Fibroblast of lung (primary cell): ENCODE results near the gene CHD5. TPM values are rescaled to one million over a fixed set of nuclear protein-coding genes. Genes with fewer than 3 reads are reported as not detected.

ENCODE experiments used
- DNase-seq, 2 donors: peaks; one replicate each; pipeline versions ENCODE4 v3.0.0 to v3.0.0-alpha.2; 2010; ENCODE audit warnings: low read depth in 2 of 2
- H2AFZ ChIP-seq: 2 replicates; pipeline ENCODE4 v1.5.1; 2012; ENCODE audit warnings: low read length, control low read depth, inconsistent platforms
- H3K27ac ChIP-seq: 2 replicates; pipeline ENCODE4 v1.5.1; 2011; ENCODE audit warnings: low read length, control low read depth; ENCODE audit not compliant: insufficient read depth
- H3K27me3 ChIP-seq: 2 replicates; pipeline ENCODE4 v1.5.1; 2011; ENCODE audit warnings: mild to moderate bottlenecking, low read length; ENCODE audit not compliant: control insufficient read depth, insufficient read depth
- H3K36me3 ChIP-seq: 2 replicates; pipeline ENCODE4 v1.5.1; 2011; ENCODE audit warnings: low read length; ENCODE audit not compliant: control insufficient read depth, insufficient read depth
- H3K4me1 ChIP-seq: 2 replicates; pipeline ENCODE4 v1.5.1; 2011; ENCODE audit warnings: low read length; ENCODE audit not compliant: control insufficient read depth, insufficient read depth; ENCODE audit errors: extremely low read depth
- H3K4me2 ChIP-seq: 2 replicates; pipeline ENCODE4 v1.5.1; 2011; ENCODE audit warnings: low read length, control low read depth; ENCODE audit not compliant: insufficient read depth; ENCODE audit errors: extremely low read depth
- H3K4me3 ChIP-seq, 4 experiments: fragments of 200-600 bp in 1 of 4; sonication (generic) in 1 of 4; replicated peaks in 1 of 4; 2 replicates each; pipeline ENCODE4 v1.5.1; 2011 to 2016; ENCODE audit warnings: low read length in 4 of 4, low read depth in 3 of 4, mild to moderate bottlenecking in 3 of 4, control low read depth in 2 of 4, inconsistent platforms in 1 of 4, mixed read lengths in 1 of 4; ENCODE audit not compliant: insufficient read depth in 1 of 4; ENCODE audit errors: control extremely low read depth in 1 of 4
- H3K79me2 ChIP-seq: 2 replicates; pipeline ENCODE4 v1.5.1; 2012; ENCODE audit warnings: mild to moderate bottlenecking, low read length, inconsistent platforms; ENCODE audit not compliant: control insufficient read depth, insufficient read depth
- H3K9ac ChIP-seq: 2 replicates; pipeline ENCODE4 v1.5.1; 2011; ENCODE audit warnings: mild to moderate bottlenecking, low read length, control low read depth; ENCODE audit not compliant: insufficient read depth
- H3K9me3 ChIP-seq: 2 replicates; pipeline ENCODE4 v1.5.1; 2012; ENCODE audit warnings: low read depth, low read length; ENCODE audit not compliant: control insufficient read depth, insufficient read depth
- H4K20me1 ChIP-seq: 2 replicates; pipeline ENCODE4 v1.5.1; 2011; ENCODE audit warnings: low read length; ENCODE audit not compliant: control insufficient read depth, insufficient read depth; ENCODE audit errors: extremely low read depth
- CTCF ChIP-seq, 2 donors: IDR thresholded peaks in 1 of 2; conservative IDR thresholded peaks in 1 of 2; 1 replicate in 1 of 2; 2 replicates in 1 of 2; pipeline ENCODE4 v1.5.1; 2011 to 2012; ENCODE audit warnings: low read length in 2 of 2, control low read depth in 1 of 2, inconsistent platforms in 1 of 2, low read depth in 1 of 2, mild to moderate bottlenecking in 1 of 2
- EZH2 ChIP-seq: IDR thresholded peaks from 2 replicates; pipeline ENCODE4 v1.5.1; 2012; ENCODE audit warnings: low read length, control low read depth, mild to moderate bottlenecking; ENCODE audit errors: missing control alignments
- polyA plus RNA-seq, 2 donors: library from polyadenylated mRNA; depleted of rRNA in 1 of 2; stranded (reverse) in 1 of 2; unstranded in 1 of 2; fragments of >200 nt; gene quantifications; 2 replicates each; pipeline ENCODE4 v1.2.1, GENCODE V29; 2011 to 2012; ENCODE audit warnings: missing spikeins in 1 of 2
- total RNA-seq: library from RNA; depleted of rRNA; stranded (reverse); fragments of >200 nt; gene quantifications from 2 replicates; pipeline ENCODE4 v1.2.1, GENCODE V29; 2014

Gene CHD5
- total and polyA plus RNA-seq, 2 donors (not counting 1 experiment from before 2014, with no cell fraction given) = under 0.01 to 0.01 TPM

GRCh38 chr1:6075748-6076147 lies 104.4 kb downstream of the CHD5 start:
- no peaks in the 10 kb centered on the region for H3K36me3 ChIP-seq
- H3K4me2 ChIP-seq = no peak overlapping the region
- H3K27ac ChIP-seq = no peak overlapping the region
- H3K9ac ChIP-seq = no peak overlapping the region
- H3K79me2 ChIP-seq = no peaks in the 10 kb centered on the region
- no peak overlapping the region for H3K4me3 ChIP-seq
- H3K27me3 ChIP-seq = no peaks in the 10 kb centered on the region
- TF ChIP-seq EZH2 (no peak), CTCF (conservative IDR thresholded peaks at IDR 0.05 in 1 of 2, IDR thresholded peaks at IDR 0.05 in 1 of 2; ENCODE audit: low read depth in 1 of 2, low read length in 2 of 2) (no peak)
- H4K20me1 ChIP-seq = no peaks in the 10 kb centered on the region
- no peak for DNase-seq
- H3K9me3 ChIP-seq = no peaks in the 10 kb centered on the region
- H2AFZ ChIP-seq = no peak overlapping the region
- no peaks in the 10 kb centered on the region for H3K4me1 ChIP-seq

GRCh38 chr1:6074192-6074901 lies 105.8 kb downstream of the CHD5 start:
- Histone ChIP-seq H3K9ac (no peak overlapping the region), H3K4me1 (no peaks in the 10 kb centered on the region), H3K4me3 (no peak overlapping the region), H4K20me1 (no peaks in the 10 kb centered on the region), H3K4me2 (no peak overlapping the region), H3K79me2 (no peaks in the 10 kb centered on the region), H2AFZ (no peak overlapping the region), H3K36me3 (no peaks in the 10 kb centered on the region), H3K9me3 (no peaks in the 10 kb centered on the region), H3K27ac (no peak overlapping the region), H3K27me3 (no peaks in the 10 kb centered on the region)
- TF ChIP-seq CTCF (conservative IDR thresholded peaks at IDR 0.05 in 1 of 2, IDR thresholded peaks at IDR 0.05 in 1 of 2; ENCODE audit: low read depth in 1 of 2, low read length in 2 of 2) = no peak
- no peak for TF ChIP-seq EZH2
- no peak for DNase-seq

GRCh38 chr1:6073480-6074053 lies 106.6 kb downstream of the CHD5 start:
- no peaks in the 10 kb centered on the region for H4K20me1 ChIP-seq
- DNase-seq = no peak
- H3K27me3 ChIP-seq = no peaks in the 10 kb centered on the region
- TF ChIP-seq CTCF (conservative IDR thresholded peaks at IDR 0.05 in 1 of 2, IDR thresholded peaks at IDR 0.05 in 1 of 2; ENCODE audit: low read depth in 1 of 2, low read length in 2 of 2) (no peak), EZH2 (no peak)
- no peaks in the 10 kb centered on the region for H3K79me2 ChIP-seq
- no peak overlapping the region for H3K27ac ChIP-seq
- no peak overlapping the region for H2AFZ ChIP-seq
- no peaks in the 10 kb centered on the region for H3K9me3 ChIP-seq
- no peak overlapping the region for H3K9ac ChIP-seq
- no peak overlapping the region for H3K4me3 ChIP-seq
- no peaks in the 10 kb centered on the region for H3K36me3 ChIP-seq
- no peaks in the 10 kb centered on the region for H3K4me1 ChIP-seq
- H3K4me2 ChIP-seq = no peak overlapping the region
